Transverse colon (tissue), 4 donors: ENCODE data around the gene LEPROT. TPM values are rescaled to one million over a fixed set of nuclear protein-coding genes. Genes with fewer than 3 reads are reported as not detected.
A peak's percentile ranks its signal among the peaks of the same experiment; 100 is the strongest.

Source experiments
- DNase-seq: peaks from one replicate; pipeline ENCODE4 v3.0.0-alpha.2; 2019
- H3K27ac ChIP-seq, 4 donors: fragments of 200-600 bp; sonication (generic); 2 replicates each; pipeline ENCODE4 v1.5.1; 2016 to 2018; ENCODE audit warnings: inconsistent platforms in 4 of 4
- H3K27me3 ChIP-seq: fragments of 200-600 bp; sonication (generic); 2 replicates; pipeline ENCODE4 v1.5.1; 2017; ENCODE audit warnings: inconsistent platforms
- H3K36me3 ChIP-seq, 4 donors: fragments of 200-600 bp; sonication (generic); 2 replicates each; pipeline ENCODE4 v1.5.1; 2017 to 2019; ENCODE audit warnings: inconsistent platforms in 4 of 4
- H3K4me1 ChIP-seq, 4 donors: fragments of 200-600 bp; sonication (generic); 2 replicates each; pipeline ENCODE4 v1.5.1; 2017 to 2020; ENCODE audit warnings: inconsistent platforms in 4 of 4
- H3K4me3 ChIP-seq, 4 donors: fragments of 200-600 bp; sonication (generic); 1 replicate in 1 of 4; 2 replicates in 3 of 4; pipeline versions ENCODE4 v1.5.1 to v1.6.1; 2017 to 2019; ENCODE audit warnings: inconsistent platforms in 4 of 4
- H3K9me3 ChIP-seq, 2 donors: fragments of 200-600 bp; sonication (generic); 2 replicates each; pipeline ENCODE4 v1.5.1; 2017 to 2019; ENCODE audit warnings: inconsistent platforms in 2 of 2
- CTCF ChIP-seq, 5 experiments: fragments of 200-600 bp in 3 of 5; fragments of 450-650 bp in 2 of 5; sonication (generic) in 3 of 5; IDR thresholded peaks; 1 replicate in 2 of 5; 2 replicates in 3 of 5; pipeline ENCODE4 v1.5.1; 2016 to 2017; ENCODE audit warnings: antibody characterized with exemption in 5 of 5, inconsistent platforms in 3 of 5, mild to moderate bottlenecking in 2 of 5, moderate library complexity in 1 of 5
- EP300 ChIP-seq: sonication (generic); formaldehyde crosslinking; IDR thresholded peaks from one replicate; pipeline ENCODE4 v1.6.1; 2017; ENCODE audit warnings: antibody characterized with exemption, low read depth
- POLR2A ChIP-seq: fragments of 450-650 bp; IDR thresholded peaks from one replicate; pipeline ENCODE4 v1.6.1; 2016; ENCODE audit warnings: antibody characterized with exemption, mild to moderate bottlenecking, moderate library complexity
- POLR2AphosphoS5 ChIP-seq, 3 donors: sonication (generic); formaldehyde crosslinking; IDR thresholded peaks; one replicate each; pipeline ENCODE4 v1.6.1; 2016; ENCODE audit warnings: antibody characterized with exemption in 3 of 3
- WGBS, 2 donors: methylation state at CpG; one replicate each; pipeline ENCODE4 v1.1.5; 2018; ENCODE audit warnings: low coverage in 1 of 2; 5-methylcytosine and 5-hydroxymethylcytosine counted together
- in situ Hi-C, 4 donors: fragments of 200-750 bp; cut with MboI; loops; one replicate each; pipeline versions ENCODE4 v1.15.0 to v1.15.1; 2017; ENCODE audit warnings: low sequenced_read_pairs in 3 of 4, low pct_ligation_motif_present in 1 of 4, low pct_unique_long_range_greater_than_20kb in 1 of 4
- intact Hi-C: fragments of 100-400 bp; cut with DNase I; formaldehyde crosslinking; loops from one replicate; pipeline ENCODE4 v1.15.1; 2023; ENCODE audit warnings: low total_unique reads
- total RNA-seq, 4 donors: library from RNA; depleted of rRNA; stranded (reverse); fragments of >200 nt; gene quantifications; one replicate each; pipeline ENCODE4 v1.1.0, GENCODE V29; 2016

The LEPROT gene, protein sequence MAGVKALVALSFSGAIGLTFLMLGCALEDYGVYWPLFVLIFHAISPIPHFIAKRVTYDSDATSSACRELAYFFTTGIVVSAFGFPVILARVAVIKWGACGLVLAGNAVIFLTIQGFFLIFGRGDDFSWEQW
- 10 to 100 TPM; 14.1 to 69.4 (median 36.6) TPM for total RNA-seq

- in situ Hi-C loops, result loop anchor here in 2 of 4 donors (25.0 kb wide), 2 partner anchors 333 to 358 kb away; no protein-coding TSS in a partner anchor
- DNase-seq, result no peak
- WGBS, 2 donors, result 0% methylated on average over 7 to 50 of the region's 60 CpGs
- H3K36me3 ChIP-seq, result peaks cover 0 to 5% (median 1%) of the 10 kb centered on the region in 4 donors
- H3K27me3 ChIP-seq, result no peaks in the 10 kb centered on the region
- intact Hi-C loops, result no loop called here
- peak within 1 kb of the TSS; percentile 53 to 99 (median 95) for H3K4me3 ChIP-seq
- H3K9me3 ChIP-seq, result no peaks in the 10 kb centered on the region
- peaks cover 8 to 33% (median 13%) of the 10 kb centered on the region in 4 donors for H3K4me1 ChIP-seq
- TF ChIP-seq CTCF (IDR thresholded peaks at IDR 0.05), result no peak
- TF ChIP-seq POLR2A, result peak; percentile 85
- peak; percentile 76 to 93 (median 91) for TF ChIP-seq POLR2AphosphoS5 (IDR thresholded peaks at IDR 0.05)
- H3K27ac ChIP-seq, result peak within 1 kb of the TSS; percentile 96 to 100 (median 99)
Observed at GRCh38 chr1:65420590-65421350, at the start of gene LEPROT, which contains the start of gene LEPR. LEPROT (plus strand) TSS chr1:65420668; CDS start chr1:65420725, 57 bp downstream. LEPR (plus strand) TSS chr1:65420668; CDS start chr1:65565566, 144,898 bp downstream.

DNA sequence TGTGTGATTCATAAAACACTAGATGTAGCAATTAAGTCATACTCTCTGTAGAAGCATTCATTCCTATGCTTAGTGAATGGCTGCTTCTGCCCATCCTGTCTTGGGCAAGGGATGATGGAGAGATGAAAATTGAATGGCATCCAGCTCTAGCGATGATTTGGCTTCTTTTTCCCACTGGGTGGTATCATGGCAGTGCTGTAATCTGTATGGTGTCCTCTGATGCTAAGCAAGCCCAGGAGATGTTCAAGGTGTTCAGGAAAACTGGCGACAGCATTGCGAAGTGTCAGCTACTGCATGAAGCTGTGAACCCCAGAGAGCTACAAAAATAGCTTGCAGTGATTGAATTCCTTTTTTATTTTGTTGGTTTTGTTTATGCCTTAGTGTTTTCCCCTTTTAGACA is 48.9 kb upstream of the LEPROT start:
- H3K27me3 ChIP-seq, result no peaks in the 10 kb centered on the region
- 89 to 93% methylated on average over 2 to 3 of the region's 3 CpGs for WGBS, 2 donors
- TF ChIP-seq CTCF (IDR thresholded peaks at IDR 0.05), result no peak
- TF ChIP-seq EP300, result no peak
- TF ChIP-seq POLR2AphosphoS5 (IDR thresholded peaks at IDR 0.05), result no peak
- TF ChIP-seq POLR2A, result no peak

DNA sequence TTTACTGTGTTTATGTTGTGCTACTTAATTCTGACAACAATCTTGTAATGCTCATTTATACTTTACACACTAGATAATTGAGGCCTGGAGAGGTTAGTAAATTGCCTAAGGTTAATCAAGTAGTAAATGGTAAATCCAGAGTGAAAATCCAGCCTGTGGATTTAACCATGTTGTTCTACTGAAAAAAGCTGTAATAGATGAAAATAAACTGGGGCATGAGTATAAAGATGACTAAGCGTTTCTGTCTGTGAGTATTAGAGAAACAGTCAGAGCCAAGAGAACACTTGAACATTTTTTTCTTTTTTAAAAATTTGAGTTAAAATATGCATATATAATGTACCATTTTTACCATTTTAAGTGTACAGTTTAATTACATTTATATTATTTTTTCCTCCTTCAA is 47.9 kb upstream of the LEPROT start:
- no peaks in the 10 kb centered on the region for H3K4me1 ChIP-seq
- H3K27ac ChIP-seq, result no peak overlapping the region
- DNase-seq, result no peak
- no peak for TF ChIP-seq CTCF (IDR thresholded peaks at IDR 0.05)
- TF ChIP-seq POLR2A, result no peak
- no peak for TF ChIP-seq POLR2AphosphoS5 (IDR thresholded peaks at IDR 0.05)
- no peak for TF ChIP-seq EP300
- H3K27me3 ChIP-seq, result no peaks in the 10 kb centered on the region
- no peaks in the 10 kb centered on the region for H3K9me3 ChIP-seq
- in situ Hi-C loops, result no loop called here
- no peak overlapping the region for H3K4me3 ChIP-seq
- intact Hi-C loops, result no loop called here
- no peaks in the 10 kb centered on the region for H3K36me3 ChIP-seq
- WGBS, 2 donors, result 71 to 82% methylated on average over 1 of the region's 1 CpG

More for the DNA sequence above, 48.9 kb upstream of the LEPROT start:
- Histone ChIP-seq H3K4me3 (no peak overlapping the region), H3K4me1 (no peaks in the 10 kb centered on the region), H3K9me3 (no peaks in the 10 kb centered on the region), H3K27ac (no peak overlapping the region), H3K36me3 (no peaks in the 10 kb centered on the region)
- in situ Hi-C loops (no loop called here), intact Hi-C loops (no loop called here)
- no peak for DNase-seq

- Histone ChIP-seq H3K27ac (no peak overlapping the region), H3K9me3 (no peaks in the 10 kb centered on the region), H3K4me1 (no peaks in the 10 kb centered on the region), H3K27me3 (no peaks in the 10 kb centered on the region), H3K36me3 (no peaks in the 10 kb centered on the region), H3K4me3 (no peak overlapping the region)
- in situ Hi-C loops (no loop called here), intact Hi-C loops (no loop called here)
- 62 to 68% methylated on average over 3 to 4 of the region's 4 CpGs for WGBS, 2 donors
- TF ChIP-seq POLR2A (no peak), CTCF (IDR thresholded peaks at IDR 0.05) (no peak), POLR2AphosphoS5 (IDR thresholded peaks at IDR 0.05) (no peak), EP300 (no peak)
- DNase-seq, result no peak
Observed at GRCh38 chr1:65377496-65378246, 42.8 kb upstream of the LEPROT start.
